Erythroblast (primary cell): Measurements from ENCODE around the gene RMI2.

Source experiments
- GATA1 ChIP-seq: IDR thresholded peaks from 2 replicates; pipeline ENCODE4 v1.6.1; 2011; ENCODE audit warnings: low read depth, mild to moderate bottlenecking, control low read depth, low read length, moderate library complexity
- POLR2A ChIP-seq: IDR thresholded peaks from 2 replicates; pipeline ENCODE4 v1.6.1; 2011; ENCODE audit warnings: mild to moderate bottlenecking, low read length

DNA sequence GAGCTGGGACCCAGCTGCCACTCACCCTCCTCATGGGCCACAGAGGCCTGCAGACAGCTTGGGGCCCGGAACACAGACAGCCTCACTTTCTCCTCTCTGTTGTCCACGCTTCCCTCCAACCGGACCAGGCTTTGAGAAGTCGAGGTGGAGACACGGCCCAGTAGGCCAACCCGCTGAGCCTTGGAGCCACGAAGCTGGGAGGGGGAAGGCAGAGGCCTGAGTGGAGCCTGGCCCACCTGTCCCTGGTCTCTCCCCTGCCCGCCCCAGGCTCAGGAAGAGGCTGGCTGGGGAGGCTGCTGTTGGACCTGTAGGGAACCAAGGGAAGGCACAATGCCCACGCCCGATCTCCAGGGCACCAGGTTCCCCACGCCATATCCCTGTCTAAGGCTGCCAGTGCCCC lies 48.1 kb downstream of the RMI2 start:
- TF ChIP-seq POLR2A (no peak), GATA1 (no peak)
